H1 (cell line): ENCODE measurements around the gene ING5. TPM values are rescaled to one million over a fixed set of nuclear protein-coding genes. Genes with fewer than 3 reads are reported as not detected.

Source experiments
- ASH2L ChIP-seq: fragments of 200-600, 300-600 bp; sonication (generic); IDR thresholded peaks from one replicate; pipeline ENCODE4 v1.7.1; 2017; ENCODE audit warnings: low read length
- BACH1 ChIP-seq: IDR thresholded peaks from 2 replicates; pipeline ENCODE4 v1.6.1; 2012; ENCODE audit warnings: low read length, improper control_type of control experiment
- CBX8 ChIP-seq: fragments of 300-800, 300-1000 bp; sonication (generic); IDR thresholded peaks from 2 replicates; pipeline ENCODE4 v1.7.1; 2016; ENCODE audit warnings: low read depth, low read length, borderline replicate concordance
- KDM4A ChIP-seq: IDR thresholded peaks from one replicate; pipeline ENCODE4 v1.7.1; 2012; ENCODE audit warnings: low read depth, mild to moderate bottlenecking, moderate library complexity, low read length, inconsistent platforms; ENCODE audit not compliant: severe bottlenecking
- MAX ChIP-seq: IDR thresholded peaks from 2 replicates; pipeline ENCODE4 v1.6.1; 2012; ENCODE audit warnings: inconsistent platforms
- RXRA ChIP-seq: IDR thresholded peaks from 2 replicates; pipeline ENCODE4 v1.6.1; 2011; ENCODE audit warnings: low read depth, mild to moderate bottlenecking, low read length, moderate library complexity; ENCODE audit not compliant: insufficient read depth
- SAP30 ChIP-seq: fragments of 300-600 bp; sonication (generic); IDR thresholded peaks from 2 replicates; pipeline ENCODE4 v1.7.1; 2012; ENCODE audit warnings: low read length, moderate library complexity, mild to moderate bottlenecking, inconsistent platforms; ENCODE audit not compliant: insufficient read depth, insufficient replicate concordance
- SIRT6 ChIP-seq: IDR thresholded peaks from one replicate; pipeline ENCODE4 v1.7.1; 2012; ENCODE audit warnings: low read length, inconsistent platforms
- YY1 ChIP-seq: IDR thresholded peaks from 2 replicates; pipeline ENCODE4 v1.6.1; 2011; ENCODE audit warnings: low read depth, mild to moderate bottlenecking, low read length
- polyA plus RNA-seq, 7 experiments: library from polyadenylated mRNA; depleted of rRNA in 3 of 7; stranded (reverse) in 5 of 7; unstranded in 2 of 7; fragments of >200 nt in 5 of 7; fragments of 200-250 nt in 2 of 7; gene quantifications; 1 replicate in 5 of 7; 2 replicates in 1 of 7; 4 replicates in 1 of 7; pipeline versions ENCODE4 v1.2.1 to v1.2.3, GENCODE V29; 2011 to 2013; ENCODE audit warnings: missing spikeins in 2 of 7, mixed read lengths in 2 of 7
- total RNA-seq: library from RNA; stranded (reverse); fragmentation: NEBNext Ultra II Directional; extraction: Animal tissue kit (Norgen Biotek cat#: 25700); gene quantifications from 2 replicates; pipeline ENCODE4 v1.2.1, GENCODE V29; 2021
- TF ChIP-seq, protein P1 (sequence below): fragments of 300-600 bp; sonication (generic); IDR thresholded peaks from 2 replicates; pipeline ENCODE4 v1.7.1; 2012; ENCODE audit warnings: low read length, moderate library complexity, mild to moderate bottlenecking, inconsistent platforms; ENCODE audit not compliant: insufficient replicate concordance

The ING5 gene
- total and polyA plus RNA-seq, 2 of the 8 experiments (the other 6 are each of a cell fraction or from before 2014, with no cell fraction given), result 41.5 to 47.4 TPM

- TF ChIP-seq, protein P1, sequence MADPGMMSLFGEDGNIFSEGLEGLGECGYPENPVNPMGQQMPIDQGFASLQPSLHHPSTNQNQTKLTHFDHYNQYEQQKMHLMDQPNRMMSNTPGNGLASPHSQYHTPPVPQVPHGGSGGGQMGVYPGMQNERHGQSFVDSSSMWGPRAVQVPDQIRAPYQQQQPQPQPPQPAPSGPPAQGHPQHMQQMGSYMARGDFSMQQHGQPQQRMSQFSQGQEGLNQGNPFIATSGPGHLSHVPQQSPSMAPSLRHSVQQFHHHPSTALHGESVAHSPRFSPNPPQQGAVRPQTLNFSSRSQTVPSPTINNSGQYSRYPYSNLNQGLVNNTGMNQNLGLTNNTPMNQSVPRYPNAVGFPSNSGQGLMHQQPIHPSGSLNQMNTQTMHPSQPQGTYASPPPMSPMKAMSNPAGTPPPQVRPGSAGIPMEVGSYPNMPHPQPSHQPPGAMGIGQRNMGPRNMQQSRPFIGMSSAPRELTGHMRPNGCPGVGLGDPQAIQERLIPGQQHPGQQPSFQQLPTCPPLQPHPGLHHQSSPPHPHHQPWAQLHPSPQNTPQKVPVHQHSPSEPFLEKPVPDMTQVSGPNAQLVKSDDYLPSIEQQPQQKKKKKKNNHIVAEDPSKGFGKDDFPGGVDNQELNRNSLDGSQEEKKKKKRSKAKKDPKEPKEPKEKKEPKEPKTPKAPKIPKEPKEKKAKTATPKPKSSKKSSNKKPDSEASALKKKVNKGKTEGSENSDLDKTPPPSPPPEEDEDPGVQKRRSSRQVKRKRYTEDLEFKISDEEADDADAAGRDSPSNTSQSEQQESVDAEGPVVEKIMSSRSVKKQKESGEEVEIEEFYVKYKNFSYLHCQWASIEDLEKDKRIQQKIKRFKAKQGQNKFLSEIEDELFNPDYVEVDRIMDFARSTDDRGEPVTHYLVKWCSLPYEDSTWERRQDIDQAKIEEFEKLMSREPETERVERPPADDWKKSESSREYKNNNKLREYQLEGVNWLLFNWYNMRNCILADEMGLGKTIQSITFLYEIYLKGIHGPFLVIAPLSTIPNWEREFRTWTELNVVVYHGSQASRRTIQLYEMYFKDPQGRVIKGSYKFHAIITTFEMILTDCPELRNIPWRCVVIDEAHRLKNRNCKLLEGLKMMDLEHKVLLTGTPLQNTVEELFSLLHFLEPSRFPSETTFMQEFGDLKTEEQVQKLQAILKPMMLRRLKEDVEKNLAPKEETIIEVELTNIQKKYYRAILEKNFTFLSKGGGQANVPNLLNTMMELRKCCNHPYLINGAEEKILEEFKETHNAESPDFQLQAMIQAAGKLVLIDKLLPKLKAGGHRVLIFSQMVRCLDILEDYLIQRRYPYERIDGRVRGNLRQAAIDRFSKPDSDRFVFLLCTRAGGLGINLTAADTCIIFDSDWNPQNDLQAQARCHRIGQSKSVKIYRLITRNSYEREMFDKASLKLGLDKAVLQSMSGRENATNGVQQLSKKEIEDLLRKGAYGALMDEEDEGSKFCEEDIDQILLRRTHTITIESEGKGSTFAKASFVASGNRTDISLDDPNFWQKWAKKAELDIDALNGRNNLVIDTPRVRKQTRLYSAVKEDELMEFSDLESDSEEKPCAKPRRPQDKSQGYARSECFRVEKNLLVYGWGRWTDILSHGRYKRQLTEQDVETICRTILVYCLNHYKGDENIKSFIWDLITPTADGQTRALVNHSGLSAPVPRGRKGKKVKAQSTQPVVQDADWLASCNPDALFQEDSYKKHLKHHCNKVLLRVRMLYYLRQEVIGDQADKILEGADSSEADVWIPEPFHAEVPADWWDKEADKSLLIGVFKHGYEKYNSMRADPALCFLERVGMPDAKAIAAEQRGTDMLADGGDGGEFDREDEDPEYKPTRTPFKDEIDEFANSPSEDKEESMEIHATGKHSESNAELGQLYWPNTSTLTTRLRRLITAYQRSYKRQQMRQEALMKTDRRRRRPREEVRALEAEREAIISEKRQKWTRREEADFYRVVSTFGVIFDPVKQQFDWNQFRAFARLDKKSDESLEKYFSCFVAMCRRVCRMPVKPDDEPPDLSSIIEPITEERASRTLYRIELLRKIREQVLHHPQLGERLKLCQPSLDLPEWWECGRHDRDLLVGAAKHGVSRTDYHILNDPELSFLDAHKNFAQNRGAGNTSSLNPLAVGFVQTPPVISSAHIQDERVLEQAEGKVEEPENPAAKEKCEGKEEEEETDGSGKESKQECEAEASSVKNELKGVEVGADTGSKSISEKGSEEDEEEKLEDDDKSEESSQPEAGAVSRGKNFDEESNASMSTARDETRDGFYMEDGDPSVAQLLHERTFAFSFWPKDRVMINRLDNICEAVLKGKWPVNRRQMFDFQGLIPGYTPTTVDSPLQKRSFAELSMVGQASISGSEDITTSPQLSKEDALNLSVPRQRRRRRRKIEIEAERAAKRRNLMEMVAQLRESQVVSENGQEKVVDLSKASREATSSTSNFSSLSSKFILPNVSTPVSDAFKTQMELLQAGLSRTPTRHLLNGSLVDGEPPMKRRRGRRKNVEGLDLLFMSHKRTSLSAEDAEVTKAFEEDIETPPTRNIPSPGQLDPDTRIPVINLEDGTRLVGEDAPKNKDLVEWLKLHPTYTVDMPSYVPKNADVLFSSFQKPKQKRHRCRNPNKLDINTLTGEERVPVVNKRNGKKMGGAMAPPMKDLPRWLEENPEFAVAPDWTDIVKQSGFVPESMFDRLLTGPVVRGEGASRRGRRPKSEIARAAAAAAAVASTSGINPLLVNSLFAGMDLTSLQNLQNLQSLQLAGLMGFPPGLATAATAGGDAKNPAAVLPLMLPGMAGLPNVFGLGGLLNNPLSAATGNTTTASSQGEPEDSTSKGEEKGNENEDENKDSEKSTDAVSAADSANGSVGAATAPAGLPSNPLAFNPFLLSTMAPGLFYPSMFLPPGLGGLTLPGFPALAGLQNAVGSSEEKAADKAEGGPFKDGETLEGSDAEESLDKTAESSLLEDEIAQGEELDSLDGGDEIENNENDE, result no peak
- TF ChIP-seq SAP30 (no peak), KDM4A (no peak), BACH1 (no peak), ASH2L (no peak), MAX (no peak), YY1 (no peak), RXRA (no peak), CBX8 (no peak), SIRT6 (no peak)
Observed at GRCh38 chr2:241706537-241706936, 4.7 kb downstream of the ING5 start (continued).
